ENCODE results near the gene MYEF2.

GRCh38 chr15:48132874-48133273 lies 45.2 kb downstream of the MYEF2 start:
- TF ChIP-seq KDM1A (IDR thresholded peaks at IDR 0.05; ENCODE audit: borderline replicate concordance), result no peak
- TF ChIP-seq MXI1 (IDR thresholded peaks at IDR 0.05; ENCODE audit: low read depth, low read length), result no peak
- TF ChIP-seq ZSCAN29 (IDR thresholded peaks at IDR 0.05), result no peak
- TF ChIP-seq ZNF24 (IDR thresholded peaks at IDR 0.05), result no peak
- TF ChIP-seq NRF1 (conservative IDR thresholded peaks at IDR 0.05; ENCODE audit: low read depth, low read length), result no peak
- no peak for TF ChIP-seq POLR2A (IDR thresholded peaks at IDR 0.05; ENCODE audit: low read depth, low read length)
- TF ChIP-seq FOS (IDR thresholded peaks at IDR 0.05; ENCODE audit: borderline replicate concordance, extremely low read depth, insufficient read length), result no peak
- TF ChIP-seq CTCF (IDR thresholded peaks at IDR 0.05 in 2 of 3, conservative IDR thresholded peaks at IDR 0.05 in 1 of 3; ENCODE audit: control insufficient read depth in 2 of 3, extremely low read depth in 1 of 3, insufficient read depth in 1 of 3, low read depth in 3 of 3, low read length in 3 of 3), result no peak
- TF ChIP-seq HSF1 (IDR thresholded peaks at IDR 0.05; ENCODE audit: low read depth, low read length), result no peak
- TF ChIP-seq CEBPB (IDR thresholded peaks at IDR 0.05; ENCODE audit: borderline replicate concordance in 1 of 2, low read depth in 2 of 2, low read length in 2 of 2), result no peak
- no peak for TF ChIP-seq GABPA (IDR thresholded peaks at IDR 0.05; ENCODE audit: low read depth)
